NOMO-1 treated with DMSO at 0.1 percent for 48 hours (cell line): Measurements from ENCODE around the gene SLC30A9.

Experiments
- DNase-seq: peaks from one replicate; lab custom pipeline; 2025; ENCODE audit not compliant: unreplicated experiment; lab: John Stamatoyannopoulos, UW

The SLC30A9 gene

GRCh38 chr4:41990365-41991111 lies at the start of gene SLC30A9:
Gene SLC30A9 (plus strand): TSS chr4:41990530. CDS start chr4:41990652, 122 bp downstream.
- peak; percentile 96 for DNase-seq

DNA sequence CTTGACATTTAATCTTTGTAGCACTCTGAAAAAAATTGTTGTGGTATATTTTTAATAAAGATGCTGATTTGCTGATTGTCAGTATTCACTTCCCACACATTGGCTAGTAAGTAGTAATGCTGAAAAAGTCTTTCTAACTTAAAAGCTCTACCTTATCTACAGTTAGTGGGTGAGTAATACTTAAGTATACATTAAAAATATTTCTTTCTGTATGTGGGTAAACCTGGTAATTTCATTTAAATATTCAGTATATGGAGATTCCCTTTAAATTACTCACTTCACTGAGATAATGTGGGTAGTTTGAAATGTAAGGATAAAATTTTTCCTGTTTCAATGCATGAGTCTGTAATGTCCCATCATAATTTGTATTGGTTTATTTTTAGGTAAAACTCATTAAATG lies 49.5 kb upstream of the SLC30A9 start:
- no peak for DNase-seq

GRCh38 chr4:41943506-41943905 lies 46.8 kb upstream of the SLC30A9 start:
- DNase-seq: no peak

GRCh38 chr4:41944089-41944488 lies 46.2 kb upstream of the SLC30A9 start:
- no peak for DNase-seq

- DNase-seq: no peak
Measured at GRCh38 chr4:41949531-41949930, 40.8 kb upstream of the SLC30A9 start.

GRCh38 chr4:41957634-41958033 lies 32.7 kb upstream of the SLC30A9 start:
- DNase-seq: peak; percentile 16

DNA sequence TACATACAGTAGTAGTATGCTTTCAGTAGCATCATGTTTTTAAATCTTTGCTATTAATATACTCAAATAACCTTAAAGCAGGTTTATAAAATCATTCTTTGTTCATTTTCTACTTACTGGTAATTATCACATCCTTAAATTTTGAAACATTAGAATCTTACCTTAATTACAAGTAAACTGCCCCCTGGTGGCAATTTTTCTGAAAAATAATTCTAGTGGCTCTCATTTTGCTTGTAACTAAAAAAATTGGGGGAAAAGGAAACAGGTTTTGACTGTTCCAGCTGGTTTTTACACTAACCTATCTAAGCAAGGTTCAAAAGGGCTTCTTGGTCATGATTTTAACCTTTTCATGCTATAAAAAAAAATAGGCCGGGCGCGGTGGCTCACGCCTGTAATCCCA lies 27.2 kb upstream of the SLC30A9 start:
- no peak for DNase-seq

GRCh38 chr4:41964401-41964800 lies 25.9 kb upstream of the SLC30A9 start:
- no peak for DNase-seq

- no peak for DNase-seq
Measured at GRCh38 chr4:41967392-41967791, 22.9 kb upstream of the SLC30A9 start.

GRCh38 chr4:41969671-41970070 lies 20.7 kb upstream of the SLC30A9 start:
- DNase-seq: peak; percentile 13

DNA sequence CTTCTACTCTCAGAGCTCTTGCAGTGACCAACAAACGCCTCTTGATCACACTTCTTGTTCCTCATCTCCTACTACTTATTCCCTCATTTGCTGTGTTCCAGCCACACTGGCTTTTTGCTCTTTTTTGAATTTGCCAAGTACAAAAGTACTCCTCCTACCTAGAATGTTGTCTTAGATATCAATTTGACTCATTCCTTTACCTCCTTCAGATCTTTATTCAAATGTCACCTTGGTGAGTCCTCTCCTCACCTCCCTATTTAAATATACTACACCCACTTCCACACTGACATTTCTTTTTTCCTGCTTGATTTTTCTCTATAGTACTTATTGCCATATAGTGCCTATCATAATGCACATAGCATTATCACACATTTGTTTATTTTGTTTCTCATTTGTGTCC lies 15.0 kb upstream of the SLC30A9 start:
- DNase-seq: no peak

GRCh38 chr4:41976775-41977516 lies 13.4 kb upstream of the SLC30A9 start:
- DNase-seq: no peak

- peak; percentile 50 for DNase-seq
Measured at GRCh38 chr4:41977709-41978108, 12.6 kb upstream of the SLC30A9 start.

- no peak for DNase-seq
Measured at GRCh38 chr4:41981456-41981855, 8.9 kb upstream of the SLC30A9 start, which contains the start of gene DCAF4L1. Gene DCAF4L1 (plus strand): TSS chr4:41981756. CDS start chr4:41981793, 37 bp downstream.

- DNase-seq: no peak
Measured at GRCh38 chr4:41982716-41983115, 7.6 kb upstream of the SLC30A9 start.

DNA sequence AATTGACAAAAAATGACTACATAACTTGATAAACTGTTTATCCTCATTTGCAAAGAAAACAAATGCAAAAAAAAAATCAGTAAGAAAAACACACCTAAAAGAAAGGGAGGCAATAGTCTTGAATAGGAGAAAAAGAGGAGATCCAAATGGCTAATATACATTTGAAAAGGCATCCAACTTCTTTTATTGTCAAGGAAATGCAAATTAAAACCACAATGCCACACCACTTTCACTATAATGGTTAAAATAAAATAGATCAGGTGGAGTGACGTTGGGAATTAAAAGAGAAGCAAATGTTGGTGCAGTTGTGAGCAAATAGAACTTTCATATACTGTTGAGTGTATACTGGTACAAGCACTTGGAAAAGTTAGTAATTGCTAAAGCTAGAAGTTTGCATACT lies 5.2 kb upstream of the SLC30A9 start:
- DNase-seq: no peak

DNA sequence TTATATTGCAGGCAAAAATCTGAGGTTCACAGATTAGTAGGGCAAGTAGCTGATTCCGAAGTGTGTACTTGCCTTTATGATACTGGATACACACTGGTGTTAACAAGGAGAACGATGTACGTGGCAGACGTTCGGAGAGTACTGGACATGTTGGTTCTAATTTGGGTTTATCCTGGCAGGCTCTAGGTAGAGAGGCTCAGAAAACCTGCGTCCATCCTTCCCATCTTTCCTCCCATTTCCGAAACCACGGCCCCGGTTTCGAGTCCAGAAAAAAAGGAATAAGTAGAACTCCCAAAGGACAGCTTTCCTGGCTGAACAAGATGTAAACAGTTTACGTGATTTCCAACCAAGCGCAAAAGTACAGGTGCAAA lies 351 bp upstream of the SLC30A9 start:
- DNase-seq: no peak

- DNase-seq: peak; percentile 24
Measured at GRCh38 chr4:41991916-41992767, 1.8 kb downstream of the SLC30A9 start.

DNA sequence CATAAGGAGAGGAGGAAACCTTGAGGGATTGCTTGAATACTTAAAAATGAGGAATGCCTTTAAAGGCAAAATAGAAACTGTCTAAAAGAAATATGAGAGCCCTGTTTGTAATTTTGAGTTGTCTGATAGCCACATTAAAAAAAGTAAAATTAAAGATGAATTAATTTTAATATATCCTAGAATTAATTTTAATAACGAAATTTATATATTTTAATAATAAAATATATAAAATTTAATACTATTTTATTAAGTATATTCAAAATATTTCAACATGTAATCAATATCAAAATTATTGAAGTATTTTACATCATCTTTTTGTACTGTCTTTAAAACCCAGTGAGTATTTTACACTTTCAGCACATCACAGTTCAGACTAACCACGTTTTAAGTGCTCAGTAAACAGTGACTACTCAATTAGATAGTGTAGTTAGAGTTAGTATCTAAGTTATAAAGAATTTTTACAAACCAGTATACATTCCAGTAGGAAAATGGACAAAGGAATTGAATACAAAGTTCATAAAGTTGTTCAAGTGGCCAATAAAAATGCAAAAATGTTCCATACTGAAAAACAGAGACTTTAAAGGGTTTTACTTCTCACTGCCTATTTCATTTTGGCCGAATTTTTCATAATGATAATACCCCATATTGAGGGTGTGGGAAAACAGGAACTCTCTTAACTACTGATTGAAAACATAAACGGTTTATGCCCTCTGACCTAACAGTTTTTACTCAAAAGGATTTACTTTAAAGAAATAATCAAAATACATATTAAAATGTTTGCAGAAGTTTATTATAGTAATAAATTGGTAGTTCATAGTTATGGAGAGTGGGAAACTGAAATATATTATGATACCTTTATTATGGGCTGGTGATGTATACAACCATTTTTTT lies 2.9 kb downstream of the SLC30A9 start:
- DNase-seq: no peak

GRCh38 chr4:41994461-41994985 lies 4.2 kb downstream of the SLC30A9 start:
- no peak for DNase-seq
